Aorta (tissue), 5 donors: ENCODE data around the gene FAM20A. TPM values are rescaled to one million over a fixed set of nuclear protein-coding genes. Genes with fewer than 3 reads are reported as not detected.

Experiments used
- ATAC-seq: fragments of 200-7000 bp; cut with Tn5 transposase; one replicate; pipeline ENCODE4 v1.9.1; 2022; ENCODE audit warnings: moderate library complexity; ENCODE audit not compliant: low FRiP score
- DNase-seq, 2 donors: peaks; one replicate each; pipeline ENCODE4 v3.0.0-alpha.2; 2020
- H3K27ac ChIP-seq, 2 donors: one replicate each; pipeline ENCODE4 v1.5.1; 2013; ENCODE audit warnings: low read length in 2 of 2, mild to moderate bottlenecking in 2 of 2, moderate library complexity in 2 of 2, control low read depth in 1 of 2, inconsistent platforms in 1 of 2, low read depth in 1 of 2
- H3K27me3 ChIP-seq, 2 donors: one replicate each; pipeline ENCODE4 v1.6.1; 2013; ENCODE audit warnings: control low read depth in 1 of 2, low read length in 1 of 2, mild to moderate bottlenecking in 1 of 2, moderate library complexity in 1 of 2; ENCODE audit not compliant: insufficient read depth in 2 of 2, control insufficient read depth in 1 of 2
- H3K36me3 ChIP-seq, 2 donors: one replicate each; pipeline ENCODE4 v1.6.1; 2013; ENCODE audit warnings: control low read depth in 1 of 2, low read length in 1 of 2, mild to moderate bottlenecking in 1 of 2; ENCODE audit not compliant: insufficient read depth in 2 of 2, control insufficient read depth in 1 of 2
- H3K4me1 ChIP-seq, 2 donors: one replicate each; pipeline ENCODE4 v1.6.1; 2013; ENCODE audit warnings: low read length in 2 of 2, control low read depth in 1 of 2, mild to moderate bottlenecking in 1 of 2, moderate library complexity in 1 of 2; ENCODE audit not compliant: insufficient read depth in 2 of 2, control insufficient read depth in 1 of 2
- H3K4me3 ChIP-seq, 2 donors: one replicate each; pipeline ENCODE4 v1.5.1; 2013; ENCODE audit warnings: low read length in 2 of 2, control low read depth in 1 of 2, mild to moderate bottlenecking in 1 of 2
- H3K9me3 ChIP-seq: one replicate; pipeline ENCODE4 v1.6.1; 2013; ENCODE audit warnings: mild to moderate bottlenecking, low read length; ENCODE audit not compliant: control insufficient read depth
- WGBS, 2 donors: extraction: QIAGEN DNeasy Blood & Tissue Kit; methylation state at CpG; one replicate each; pipeline ENCODE4 v1.1.7; 2013; 5-methylcytosine and 5-hydroxymethylcytosine counted together
- intact Hi-C, 2 donors: fragments of 100-400 bp; cut with DNase I; formaldehyde crosslinking; loops; one replicate each; pipeline versions ENCODE4 v1.14.2 to v1.15.0; 2022
- polyA plus RNA-seq, 2 donors: library from polyadenylated mRNA; stranded (reverse); fragments of 200-250 nt; gene quantifications; one replicate each; pipeline ENCODE4 v1.2.3, GENCODE V29; 2013
- total RNA-seq, 2 donors: library from RNA; stranded (reverse); fragmentation: NEBNext Ultra II Directional; extraction: Animal tissue kit (Norgen Biotek cat#: 25700); gene quantifications; one replicate each; pipeline ENCODE4 v1.2.1, GENCODE V29; 2021
- donor health status: healthy with polysubstance abuse.
- donor health status: Bipolar disorder and iron deficiency.
- donor health status: DM: no; HTN: no; CAD: no.
- donor health status: DM: no; HTN: no; CAD: no.
- donor health status: DM: yes; HTN: yes; CAD: no.

The FAM20A gene
- total and polyA plus RNA-seq, 4 donors = 0.69 to 71.6 (median 11.2) TPM

DNA sequence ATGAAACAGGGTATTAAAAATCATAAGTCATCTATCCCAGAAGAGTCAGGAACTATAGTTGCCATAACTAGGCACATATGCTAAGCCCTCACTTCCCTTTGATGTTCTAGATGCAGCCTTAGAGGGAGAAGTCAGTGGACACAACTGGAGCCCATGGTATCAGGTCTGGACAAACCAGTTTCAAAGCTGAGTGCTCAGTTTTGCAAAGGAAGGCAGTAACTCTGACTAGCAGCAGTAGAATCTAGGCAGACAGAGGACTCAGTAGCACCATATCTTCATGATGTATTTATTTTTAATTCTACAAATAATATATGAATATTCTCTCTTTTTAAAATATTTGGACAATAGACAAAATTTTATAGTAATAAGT is 11.7 kb upstream of the FAM20A start:
- intact Hi-C loops = no loop called here
- no peak for ATAC-seq
- no peak overlapping the region for H3K27ac ChIP-seq

DNA sequence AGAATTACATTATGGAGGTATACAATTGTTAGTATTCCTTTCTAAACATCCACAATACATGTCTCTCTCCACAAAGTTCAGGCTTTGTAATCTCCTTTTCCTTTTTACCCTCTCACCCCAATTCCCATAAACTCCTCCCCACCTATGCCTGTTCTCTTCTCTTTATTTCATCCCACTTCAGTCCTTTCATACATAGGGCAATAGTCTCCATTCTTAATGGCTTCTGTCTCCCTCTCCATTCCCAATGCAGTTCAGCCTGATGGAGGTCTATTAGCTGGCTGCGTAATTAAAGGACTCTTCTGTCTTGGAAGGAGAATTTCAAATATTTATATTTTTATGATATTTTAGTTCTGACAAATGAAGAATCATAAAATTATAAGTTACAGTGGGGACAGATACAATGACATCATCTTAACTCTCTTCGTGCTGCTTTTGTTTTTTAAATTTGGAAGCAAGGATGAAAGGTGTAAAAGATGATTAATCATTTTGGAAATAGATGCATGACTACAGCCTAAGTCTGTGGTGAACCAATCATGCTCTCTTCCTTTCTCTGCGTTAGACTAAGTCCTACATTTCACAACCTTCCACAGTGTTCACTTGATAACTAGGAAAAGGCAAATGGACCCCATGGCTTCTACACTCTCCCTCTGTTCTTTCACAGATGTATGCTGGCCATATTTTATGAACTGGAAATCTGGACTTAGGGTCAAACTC is 11.2 kb upstream of the FAM20A start:
- no peaks in the 10 kb centered on the region for H3K36me3 ChIP-seq
- H3K4me3 ChIP-seq = no peak overlapping the region
- H3K27me3 ChIP-seq = no peaks in the 10 kb centered on the region
- WGBS, 2 donors = 72 to 83% methylated on average over 3 of the region's 3 CpGs
- no peak for ATAC-seq
- no peaks in the 10 kb centered on the region for H3K4me1 ChIP-seq
- H3K9me3 ChIP-seq = peaks cover 2% of the 10 kb centered on the region
- no peak overlapping the region for H3K27ac ChIP-seq
- intact Hi-C loops = no loop called here
- no peak for DNase-seq

More for the DNA sequence above, 11.7 kb upstream of the FAM20A start:
- H3K27me3 ChIP-seq = no peaks in the 10 kb centered on the region
- DNase-seq = no peak
- no peaks in the 10 kb centered on the region for H3K4me1 ChIP-seq
- H3K4me3 ChIP-seq = no peak overlapping the region
- H3K36me3 ChIP-seq = no peaks in the 10 kb centered on the region
- peaks cover 2% of the 10 kb centered on the region for H3K9me3 ChIP-seq

DNA sequence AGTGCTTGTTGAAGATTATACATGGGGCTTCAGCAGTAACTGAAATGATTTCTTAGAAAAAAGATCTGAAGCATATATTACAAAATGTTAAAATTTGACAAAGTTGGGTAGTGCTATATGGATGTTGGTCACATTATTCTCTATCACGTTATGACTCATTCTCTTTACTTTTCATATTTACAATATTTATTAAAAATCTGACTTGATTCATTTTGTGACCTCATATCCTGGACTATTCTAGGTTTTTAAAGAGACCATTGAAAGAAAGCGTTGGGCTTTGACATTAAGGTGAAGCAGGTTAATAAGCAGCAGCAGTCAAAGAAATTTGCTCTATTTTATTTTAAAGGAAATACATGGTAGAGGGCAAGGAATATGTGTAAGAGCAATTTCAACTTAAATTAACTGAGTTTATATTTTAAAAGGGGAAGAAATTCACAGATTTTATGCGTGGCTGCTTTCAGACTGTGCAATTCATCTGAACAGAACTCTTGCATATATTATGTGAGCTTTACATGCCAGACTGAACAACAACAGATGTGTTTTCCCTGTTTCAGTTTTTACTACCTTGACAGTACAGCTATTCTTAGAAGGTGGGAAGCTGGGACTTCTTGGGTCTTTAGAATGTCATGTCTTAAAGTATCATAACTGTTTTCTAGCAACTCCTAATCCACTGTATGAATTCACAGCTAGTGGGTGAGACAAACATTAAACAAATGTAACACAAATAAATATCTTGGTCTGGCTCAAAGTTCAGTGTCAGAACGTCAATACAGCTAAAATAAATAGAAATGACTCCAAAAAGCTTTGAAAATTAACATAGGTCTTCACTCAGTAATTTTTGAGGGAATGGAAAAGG is 10.4 kb upstream of the FAM20A start:
- Histone ChIP-seq H3K4me1 (no peaks in the 10 kb centered on the region), H3K36me3 (no peaks in the 10 kb centered on the region), H3K4me3 (no peak overlapping the region), H3K9me3 (peaks cover 2% of the 10 kb centered on the region), H3K27me3 (no peaks in the 10 kb centered on the region), H3K27ac (no peak overlapping the region)
- no peak for DNase-seq
- ATAC-seq = no peak
- intact Hi-C loops = no loop called here
- WGBS, 2 donors = 47 to 58% methylated on average over 4 of the region's 4 CpGs

GRCh38 chr17:68610554-68610953 is 9.4 kb upstream of the FAM20A start:
- Histone ChIP-seq H3K4me3 (no peak overlapping the region), H3K36me3 (no peaks in the 10 kb centered on the region), H3K4me1 (no peaks in the 10 kb centered on the region), H3K27me3 (no peaks in the 10 kb centered on the region), H3K9me3 (peaks cover 2% of the 10 kb centered on the region), H3K27ac (no peak overlapping the region)
- intact Hi-C loops = no loop called here
- 91 to 100% methylated on average over 1 of the region's 1 CpG for WGBS, 2 donors
- ATAC-seq = no peak
- DNase-seq = no peak

- no peaks in the 10 kb centered on the region for H3K4me1 ChIP-seq
- ATAC-seq (no peak), DNase-seq (no peak)
- H3K4me3 ChIP-seq = no peak overlapping the region
- peaks cover 2% of the 10 kb centered on the region for H3K9me3 ChIP-seq
- H3K27me3 ChIP-seq = no peaks in the 10 kb centered on the region
- WGBS, 2 donors = 98 to 100% methylated on average over 1 of the region's 1 CpG
- intact Hi-C loops = no loop called here
- no peak overlapping the region for H3K27ac ChIP-seq
- H3K36me3 ChIP-seq = no peaks in the 10 kb centered on the region
Observed at GRCh38 chr17:68608515-68609130, 7.5 kb upstream of the FAM20A start.

GRCh38 chr17:68606451-68607307 is 5.5 kb upstream of the FAM20A start:
- intact Hi-C loops = no loop called here
- Histone ChIP-seq H3K4me1 (no peaks in the 10 kb centered on the region), H3K27ac (no peak overlapping the region), H3K27me3 (no peaks in the 10 kb centered on the region), H3K9me3 (peaks cover 2% of the 10 kb centered on the region), H3K36me3 (no peaks in the 10 kb centered on the region), H3K4me3 (no peak overlapping the region)
- 85 to 87% methylated on average over 2 of the region's 2 CpGs for WGBS, 2 donors
- ATAC-seq = no peak
- DNase-seq = no peak

- 15 to 26% methylated on average over 1 of the region's 1 CpG for WGBS, 2 donors
- DNase-seq (no peak), ATAC-seq (no peak)
- no peaks in the 10 kb centered on the region for H3K36me3 ChIP-seq
- H3K4me3 ChIP-seq = no peak overlapping the region
- H3K27me3 ChIP-seq = no peaks in the 10 kb centered on the region
- peaks cover 2% of the 10 kb centered on the region for H3K9me3 ChIP-seq
- no peaks in the 10 kb centered on the region for H3K4me1 ChIP-seq
- H3K27ac ChIP-seq = no peak overlapping the region
- intact Hi-C loops = no loop called here
Observed at GRCh38 chr17:68605914-68606313, 4.7 kb upstream of the FAM20A start.

DNA sequence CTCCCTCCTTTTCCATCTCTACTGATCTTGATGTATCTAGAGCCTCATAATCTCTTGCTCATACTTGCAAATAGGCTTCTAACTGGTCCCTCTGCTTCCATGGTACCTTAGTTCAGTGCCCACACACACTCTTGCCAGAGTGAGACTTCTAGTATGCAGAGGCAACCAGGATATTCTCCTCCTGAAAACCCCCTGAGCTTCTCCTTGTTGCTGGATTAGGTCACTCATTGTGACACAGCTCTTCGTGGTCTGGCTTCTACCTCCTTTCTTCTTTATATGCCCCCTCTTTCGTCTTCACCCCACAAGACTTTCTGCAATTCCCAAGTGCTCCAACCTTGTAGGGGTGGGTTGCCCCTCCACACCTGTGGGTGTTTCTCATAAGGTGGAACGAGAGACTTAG is 2.5 kb upstream of the FAM20A start:
- H3K27ac ChIP-seq = no peak overlapping the region
- intact Hi-C loops = no loop called here
- no peak for DNase-seq
- no peaks in the 10 kb centered on the region for H3K36me3 ChIP-seq
- ATAC-seq = no peak
- 92 to 98% methylated on average over 3 of the region's 3 CpGs for WGBS, 2 donors
- no peak overlapping the region for H3K4me3 ChIP-seq
- no peaks in the 10 kb centered on the region for H3K9me3 ChIP-seq
- no peaks in the 10 kb centered on the region for H3K27me3 ChIP-seq
- no peaks in the 10 kb centered on the region for H3K4me1 ChIP-seq
